ENCODE results near the gene PIK3CB. TPM values are rescaled to one million over a fixed set of nuclear protein-coding genes. Genes with fewer than 3 reads are reported as not detected.

The PIK3CB gene
- 10 to 100 TPM; 26.5 to 39.0 TPM for total RNA-seq

GRCh38 chr3:138834596-138835396 is at the start of gene PIK3CB:
Gene PIK3CB (minus strand): TSS chr3:138834928. CDS start chr3:138759343, 75,585 bp downstream.

DNA sequence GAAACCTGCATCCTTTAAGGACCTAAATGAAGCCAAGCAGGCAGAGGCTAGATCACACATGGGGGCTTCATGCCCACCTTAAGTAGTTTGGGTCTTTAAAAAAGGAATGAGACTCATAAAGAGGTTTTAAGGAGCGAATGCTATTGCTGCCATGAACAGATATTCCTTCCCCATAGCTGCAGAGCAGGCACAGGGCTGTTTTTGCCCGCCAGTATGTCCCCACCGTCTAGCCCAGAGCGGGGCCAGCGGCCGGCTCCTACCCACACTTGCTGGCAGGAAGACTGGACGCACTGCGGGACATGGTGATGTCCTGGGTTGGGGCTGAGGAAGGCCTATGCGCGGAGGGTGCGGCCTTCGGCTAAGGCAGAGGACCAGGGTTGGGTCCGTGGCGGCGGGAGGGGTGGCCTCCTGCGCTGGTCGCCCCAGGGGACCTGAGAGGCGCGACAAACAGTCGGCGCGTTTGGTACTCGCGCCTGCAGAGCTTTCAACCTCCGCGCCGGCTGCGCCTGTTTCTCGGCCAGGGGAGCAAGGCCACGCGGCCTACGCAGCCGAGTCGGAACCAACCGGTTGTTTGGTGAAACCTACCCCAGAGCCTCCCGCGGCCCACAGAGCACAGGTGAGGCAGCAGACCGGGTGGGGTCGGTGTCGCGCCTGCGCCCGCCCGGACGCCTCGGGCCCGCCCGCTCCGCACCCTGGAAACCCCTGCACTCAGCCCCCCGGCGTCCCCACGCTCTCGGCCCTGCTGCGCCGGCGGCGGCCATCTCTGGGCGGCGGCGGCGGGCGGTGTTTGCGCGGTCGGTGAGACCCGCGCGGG is 226.2 kb downstream of the PIK3CB start, which contains the start of gene FAIM:
TSS of gene FAIM (plus strand) at position 450 of the 814 bp plus-strand sequence. CDS start 10,956 bp downstream, outside the sequence.

Other genes with a start within 250 kb of the PIK3CB start
- gene CEP70, start 240.7 kb downstream of the PIK3CB start, total RNA-seq, result 10 to 100 TPM; 20.0 to 24.0 TPM
- gene FAIM, start 226.2 kb downstream of the PIK3CB start, total RNA-seq, result 10 to 100 TPM in 1 of 2 donors, 1 to 10 TPM in 1; 7.2 to 10.3 TPM
- gene FOXL2, start 112.2 kb upstream of the PIK3CB start, total RNA-seq, result under 1 TPM in 1 of 2 donors, not detected in 1; under 0.01 TPM
- under 1 TPM in 1 of 2 donors, not detected in 1; under 0.01 TPM for gene FOXL2NB, start 112.3 kb upstream of the PIK3CB start, total RNA-seq
- gene PRR23A, start 171.3 kb upstream of the PIK3CB start, total RNA-seq, result not detected
- not detected for gene PRR23B, start 186.0 kb upstream of the PIK3CB start, total RNA-seq
- not detected for gene PRR23C, start 210.0 kb upstream of the PIK3CB start, total RNA-seq